Activated CD4-positive, alpha-beta T cell treated with anti-CD3 and anti-CD28 coated beads for 4 hours (primary cell): ENCODE results near the gene ARMH1.
"Not testable (repeated sequence)": the region's sequence is repeated elsewhere in the genome, so short reads cannot be mapped to it uniquely, and the experiment has no call there.

ENCODE experiments used
- DNase-seq, 2 donors: peaks; one replicate each; pipeline ENCODE4 v3.0.0-alpha.2; 2020

The ARMH1 gene

DNA sequence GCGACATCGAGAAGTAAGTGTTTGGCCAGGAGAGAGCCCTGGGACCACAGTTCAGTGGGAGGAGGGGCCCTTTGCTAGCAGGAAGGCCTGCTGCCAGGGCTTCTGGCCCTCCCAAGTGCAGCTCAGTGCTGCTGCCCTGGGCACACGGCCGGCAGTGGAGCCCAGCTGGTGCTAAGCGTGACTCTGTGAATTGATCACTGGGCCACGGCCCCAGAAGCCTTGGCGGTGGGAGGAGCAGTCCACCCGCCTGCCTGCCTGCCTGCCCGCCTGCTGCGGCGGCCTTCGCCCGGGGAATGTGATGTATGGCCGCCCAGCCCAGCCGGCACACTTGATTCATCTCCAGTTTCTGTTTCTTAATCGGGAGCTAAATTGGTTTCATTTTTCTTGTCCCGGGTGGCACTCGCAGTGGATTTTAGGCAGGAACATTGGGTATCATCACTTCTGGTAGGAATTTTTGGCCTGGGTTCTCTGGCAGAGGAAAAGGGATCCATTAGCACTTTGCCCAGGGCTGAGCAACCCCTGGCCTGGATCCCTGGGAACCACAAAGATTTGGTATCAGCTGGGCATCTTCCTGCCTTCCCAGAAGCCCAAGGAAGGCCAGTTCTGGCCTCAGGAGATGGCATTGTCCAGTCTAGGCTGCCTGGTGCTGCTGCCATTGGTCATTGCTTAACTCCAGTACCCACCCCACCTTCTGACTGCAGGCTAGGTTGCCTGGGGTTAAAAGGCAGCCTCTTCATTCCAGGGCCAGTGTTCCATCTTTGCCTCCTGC is 28.9 kb upstream of the ARMH1 start:
- DNase-seq: no peak

DNA sequence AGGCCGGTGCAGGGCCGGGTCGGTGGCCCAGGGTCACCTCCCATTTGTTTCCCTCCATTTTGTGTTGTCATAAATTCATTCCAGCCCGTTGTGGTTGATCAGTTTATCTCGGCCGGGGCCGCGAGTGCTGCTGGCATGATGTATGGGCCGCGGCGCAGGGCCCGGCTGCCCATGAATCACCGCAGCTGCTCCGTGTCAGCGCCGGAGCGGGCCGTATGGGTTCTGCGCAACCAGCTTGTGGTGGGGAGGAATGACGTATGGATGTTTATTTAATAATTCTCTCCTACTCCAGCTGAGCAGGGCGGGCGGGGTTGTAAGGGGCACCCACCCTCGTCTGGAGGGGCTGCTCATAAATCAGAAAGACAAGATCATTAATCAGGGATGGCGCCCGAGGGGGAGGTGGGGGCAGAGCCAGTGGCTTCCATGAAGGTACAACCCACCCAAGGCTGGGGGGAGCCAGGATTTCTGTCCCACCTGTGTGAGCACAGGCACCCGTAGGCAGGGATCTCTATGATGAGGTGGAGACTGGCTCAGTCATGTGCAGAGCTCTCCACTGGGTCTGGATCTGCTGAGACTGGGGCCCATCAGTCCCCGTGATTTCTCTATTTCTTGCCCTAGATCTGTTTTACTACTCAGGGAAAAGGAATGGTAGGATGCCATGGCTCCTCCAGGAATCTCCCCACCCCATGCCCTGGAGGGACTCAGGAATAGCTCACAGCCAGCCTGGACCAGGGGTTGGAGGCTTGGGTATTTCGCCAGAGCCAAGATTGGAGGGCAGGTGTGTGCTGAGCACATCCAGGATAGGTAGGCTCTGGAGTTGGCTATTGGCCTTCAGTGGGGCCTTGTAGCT is 28.0 kb upstream of the ARMH1 start:
- DNase-seq: no peak

DNA sequence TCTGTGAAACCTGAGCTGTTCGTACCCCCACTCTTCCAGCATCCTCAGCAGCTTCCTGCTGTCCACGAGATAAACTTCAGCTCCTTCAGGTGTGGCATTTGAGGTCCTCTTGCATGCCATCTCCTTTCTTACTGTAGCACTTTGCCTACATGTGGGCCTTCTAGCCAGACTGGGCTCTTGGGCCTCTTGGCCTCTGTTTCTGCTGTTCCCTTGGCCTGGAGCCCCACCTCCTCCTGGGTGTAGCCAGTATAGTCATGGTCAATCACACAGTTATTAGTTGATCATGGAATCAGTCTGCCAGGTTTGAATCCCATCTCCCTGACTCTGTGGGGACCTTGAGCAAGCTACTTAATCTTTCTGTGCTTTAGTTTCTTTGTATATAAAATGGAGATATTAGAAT is 26.6 kb upstream of the ARMH1 start:
- DNase-seq: no peak

DNA sequence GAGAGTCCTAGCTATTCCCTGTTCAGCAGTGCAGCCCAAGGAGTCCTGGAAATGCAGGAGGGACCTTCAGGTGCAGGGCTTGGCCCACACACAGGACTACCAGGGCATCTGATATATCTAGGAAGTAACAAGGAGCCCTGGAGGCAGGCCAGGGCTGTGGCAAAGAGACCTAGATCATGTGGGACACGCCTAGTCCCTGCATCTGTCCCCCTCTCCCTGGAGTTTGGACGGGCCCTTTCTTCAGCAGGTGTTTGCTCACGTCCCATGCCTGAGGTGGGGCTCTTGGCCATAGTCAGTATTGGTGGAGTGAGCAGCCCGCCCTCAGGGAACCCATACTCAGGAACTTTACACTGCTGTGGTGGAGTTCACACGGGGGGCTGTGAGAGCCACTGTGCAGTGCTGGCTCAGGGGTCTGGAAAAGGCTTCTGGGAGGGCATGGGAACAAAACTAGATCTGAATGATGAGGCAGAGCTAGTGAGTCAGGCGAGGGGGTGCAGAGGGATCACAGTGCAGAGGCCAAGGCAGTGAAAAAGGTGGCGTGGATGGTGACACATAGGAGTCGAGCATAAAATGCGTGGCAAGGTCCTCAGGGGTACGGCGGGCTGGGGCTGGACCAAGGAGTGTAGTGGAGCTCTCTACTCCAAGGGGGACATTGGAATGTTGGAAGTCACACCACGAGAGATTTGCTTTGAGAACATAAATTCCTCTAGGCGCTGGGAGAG is 25.8 kb upstream of the ARMH1 start:
- no peak for DNase-seq

DNA sequence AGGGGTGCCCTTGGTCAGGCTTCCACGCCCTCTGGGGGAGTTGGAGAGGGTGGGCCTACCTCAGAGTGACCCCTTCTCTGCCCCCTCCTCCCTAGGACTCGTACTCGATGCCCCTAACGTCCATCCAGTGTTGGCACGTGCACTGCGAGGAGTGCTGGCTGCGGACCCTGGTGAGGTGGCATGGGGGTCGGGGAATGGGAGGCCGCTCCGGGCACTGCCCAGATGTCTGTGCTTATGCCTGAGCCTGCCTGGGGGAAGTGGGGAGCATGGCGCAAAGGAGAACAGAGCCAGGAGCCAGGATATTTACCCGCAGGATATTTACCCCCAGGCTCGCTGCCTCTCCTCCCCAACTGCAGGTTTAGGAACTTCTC is 24.7 kb upstream of the ARMH1 start:
- DNase-seq: no peak

DNA sequence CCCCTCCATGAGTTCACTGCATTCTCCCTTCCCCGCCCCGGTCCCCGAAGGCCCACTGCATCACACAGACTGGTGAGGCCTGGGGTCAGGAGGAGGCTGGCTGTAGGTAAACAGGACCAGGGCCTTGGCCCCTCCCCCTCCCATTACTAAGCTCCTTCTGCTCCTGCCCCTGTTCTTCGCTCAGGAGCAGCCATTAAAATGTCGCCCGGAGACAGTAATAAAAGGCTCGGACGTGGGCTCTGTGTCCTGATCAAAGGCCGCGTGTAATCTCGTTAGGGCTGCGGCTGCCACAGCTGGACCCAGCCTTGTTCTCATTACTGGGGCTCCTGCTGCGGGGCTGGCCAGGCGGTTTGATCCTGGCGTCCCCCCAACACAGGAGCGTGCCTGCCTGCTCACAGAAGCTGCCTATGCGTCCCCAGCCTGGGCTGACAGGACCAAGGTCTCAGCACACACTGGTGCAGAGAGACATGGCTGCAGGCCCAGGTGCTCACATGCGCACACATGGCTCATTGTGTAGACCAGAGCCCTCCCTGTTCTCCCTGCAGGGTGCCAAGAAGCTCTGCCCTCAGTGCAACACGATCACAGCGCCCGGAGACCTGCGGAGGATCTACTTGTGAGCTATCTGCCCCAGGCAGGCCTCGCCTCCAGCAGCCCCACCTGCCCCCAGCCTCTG is 24.2 kb upstream of the ARMH1 start:
- no peak for DNase-seq

DNA sequence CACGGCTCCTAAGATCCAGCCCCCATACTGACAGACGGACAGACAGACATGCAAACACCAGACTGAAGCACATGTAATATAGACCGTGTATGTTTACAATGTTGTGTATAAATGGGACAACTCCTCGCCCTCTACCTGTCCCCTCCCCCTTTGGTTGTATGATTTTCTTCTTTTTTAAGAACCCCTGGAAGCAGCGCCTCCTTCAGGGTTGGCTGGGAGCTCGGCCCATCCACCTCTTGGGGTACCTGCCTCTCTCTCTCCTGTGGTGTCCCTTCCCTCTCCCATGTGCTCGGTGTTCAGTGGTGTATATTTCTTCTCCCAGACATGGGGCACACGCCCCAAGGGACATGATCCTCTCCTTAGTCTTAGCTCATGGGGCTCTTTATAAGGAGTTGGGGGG is 23.4 kb upstream of the ARMH1 start:
- no peak for DNase-seq

DNA sequence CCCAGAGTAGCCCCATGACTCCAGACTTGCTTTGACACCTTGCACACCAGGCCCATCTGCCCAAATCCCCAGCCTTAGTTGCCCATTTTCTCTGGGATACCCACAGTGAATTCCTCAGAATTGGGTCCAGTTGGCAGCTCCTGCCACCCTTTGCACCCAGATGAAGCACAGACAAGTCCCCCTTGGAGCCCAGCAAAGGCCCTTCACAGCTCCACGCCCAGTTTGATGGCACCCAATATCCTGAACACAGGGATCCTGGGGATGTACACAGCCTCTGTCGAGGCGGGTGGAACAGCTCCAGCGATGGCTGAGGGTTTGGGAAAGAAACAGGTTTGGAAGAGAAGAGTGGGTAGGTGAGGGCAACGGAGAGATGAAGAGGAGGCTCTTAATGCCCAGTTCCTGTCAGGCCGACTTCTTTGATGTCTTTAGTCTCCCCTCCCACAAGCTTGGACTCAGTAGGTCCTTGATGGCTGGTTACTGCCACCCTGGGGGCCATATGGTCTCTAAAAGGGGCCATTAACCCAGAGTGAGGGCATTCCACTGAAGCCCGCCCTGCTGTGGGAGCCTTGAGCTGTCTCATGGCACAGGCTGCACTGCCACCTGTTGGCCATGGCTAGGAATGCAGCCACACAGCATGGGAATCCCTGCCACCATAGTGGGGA is 21.9 kb upstream of the ARMH1 start:
- DNase-seq: peak; percentile 63 to 78

DNA sequence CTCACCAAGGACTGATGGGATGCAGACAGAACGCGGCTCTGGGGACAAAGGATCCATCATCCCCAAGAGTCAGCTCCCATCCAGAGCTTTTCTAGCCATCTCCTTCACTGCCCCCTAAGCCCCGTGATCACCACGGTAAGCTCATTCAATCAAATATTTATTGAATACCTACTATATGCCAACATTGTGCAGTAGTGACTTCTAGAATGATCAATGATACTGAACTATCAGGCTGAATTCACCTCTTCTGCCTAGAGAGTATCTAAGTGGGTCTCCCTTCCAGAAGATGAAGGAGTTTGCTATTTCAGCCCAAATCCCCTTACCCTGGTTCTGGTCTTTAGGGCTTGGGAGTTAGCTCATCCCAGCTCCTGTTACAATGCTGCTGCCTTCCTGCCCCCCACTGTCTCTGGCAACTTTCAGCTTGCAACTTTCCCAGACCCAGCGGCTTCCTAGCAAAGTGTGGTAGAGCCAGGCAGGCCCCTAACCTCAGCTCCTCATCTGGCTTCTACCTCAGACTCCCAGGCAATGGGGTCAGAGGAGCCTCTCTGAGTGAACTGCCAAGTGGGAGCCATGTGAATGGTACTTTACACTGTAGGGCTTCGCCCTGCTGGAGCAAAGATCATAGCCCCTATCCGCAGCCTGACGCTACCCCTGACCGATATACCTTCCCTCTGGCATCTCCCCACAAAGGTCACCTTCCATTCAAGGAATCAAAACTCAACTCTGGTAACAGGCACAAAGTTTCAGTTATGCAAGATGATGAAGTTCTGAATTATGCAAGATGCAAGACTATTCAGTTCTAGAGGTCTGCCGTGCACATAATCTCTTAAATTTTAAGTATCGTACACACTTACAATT is 21.2 kb upstream of the ARMH1 start:
- no peak for DNase-seq

DNA sequence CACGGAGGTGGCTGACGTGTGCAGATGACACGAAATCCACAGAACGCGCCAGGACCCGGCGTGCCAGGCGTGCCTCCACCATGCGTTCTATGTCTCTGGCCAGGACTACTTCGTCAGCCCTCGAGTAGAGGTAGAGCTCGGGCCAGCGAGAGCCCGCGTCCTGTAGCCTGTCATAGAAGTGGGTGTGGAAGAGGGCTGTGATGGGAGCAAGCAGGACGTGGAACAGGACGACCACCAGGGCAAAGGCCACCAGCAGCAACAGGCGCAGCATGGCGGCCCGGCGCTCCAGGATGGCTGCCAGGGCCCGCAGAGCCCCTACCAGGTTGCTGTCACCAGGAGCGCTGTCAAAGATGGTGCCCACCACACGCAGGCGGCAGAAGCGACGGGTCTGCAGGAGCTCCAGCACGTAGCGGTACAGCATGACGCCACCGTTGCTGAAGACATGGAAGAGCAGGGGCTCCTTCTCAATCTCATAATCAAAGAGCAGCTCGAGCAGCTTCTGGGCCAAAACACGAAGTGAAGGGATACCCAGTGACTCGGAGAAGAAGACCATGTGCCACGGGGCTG is 19.8 kb upstream of the ARMH1 start:
- DNase-seq: no peak

DNA sequence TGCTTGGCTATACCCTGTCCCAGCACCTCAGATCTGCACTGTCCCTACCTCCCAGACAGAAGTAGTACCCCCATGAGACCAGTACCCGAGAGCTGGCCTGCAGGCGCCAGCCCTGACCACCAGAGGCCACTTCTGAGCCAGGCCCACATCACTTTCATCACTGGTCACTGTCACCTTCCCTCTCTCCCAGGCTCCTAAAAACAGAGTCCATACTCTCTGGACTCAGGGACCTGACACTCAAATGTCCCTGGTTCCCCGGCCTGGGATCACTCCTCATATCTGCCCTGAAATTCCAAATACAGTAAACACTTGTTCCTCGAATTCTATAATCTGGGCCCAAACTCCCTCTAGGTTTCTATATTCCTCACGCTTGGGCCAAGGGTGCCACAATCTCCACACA is 18.9 kb upstream of the ARMH1 start:
- no peak for DNase-seq

DNA sequence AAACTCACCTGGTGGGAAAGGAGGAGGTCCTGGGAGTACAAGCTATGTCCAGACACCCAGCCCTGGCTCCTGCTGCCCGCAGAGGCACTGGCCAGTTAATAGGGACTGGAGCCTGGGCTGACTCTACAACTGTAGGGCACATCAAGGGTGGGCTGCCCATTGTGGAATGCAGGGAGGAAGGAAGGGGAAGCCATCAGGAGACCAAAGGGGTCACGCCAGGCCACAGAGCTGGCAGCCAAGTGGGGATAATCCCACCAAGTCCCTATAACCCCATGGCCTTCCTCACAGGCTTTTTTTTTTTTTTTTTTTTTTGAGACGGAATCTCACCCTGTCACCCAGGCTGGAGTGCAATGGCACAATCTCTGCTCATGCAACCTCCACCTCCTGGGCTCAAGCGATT is 14.9 kb upstream of the ARMH1 start:
- DNase-seq: no peak

DNA sequence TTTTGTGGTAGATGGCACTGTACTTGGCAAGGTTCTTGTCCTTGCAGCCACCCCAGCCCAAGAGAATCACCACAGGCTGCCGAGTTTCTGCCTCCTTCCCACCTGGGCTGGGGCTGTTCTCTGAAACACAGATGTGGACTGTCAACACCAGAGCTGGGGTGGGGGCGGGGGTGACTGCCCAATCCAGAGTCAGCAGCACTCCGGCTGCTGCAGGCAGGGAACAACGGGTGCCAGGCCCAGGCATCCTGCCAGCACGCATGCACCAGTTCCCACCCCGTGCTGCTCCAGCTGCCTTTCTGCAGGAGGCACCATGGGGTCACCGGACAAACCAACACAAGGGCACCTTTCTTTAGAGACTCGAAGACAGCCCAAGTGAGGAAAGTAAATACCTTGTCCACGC is 14.3 kb upstream of the ARMH1 start:
- DNase-seq: no peak

DNA sequence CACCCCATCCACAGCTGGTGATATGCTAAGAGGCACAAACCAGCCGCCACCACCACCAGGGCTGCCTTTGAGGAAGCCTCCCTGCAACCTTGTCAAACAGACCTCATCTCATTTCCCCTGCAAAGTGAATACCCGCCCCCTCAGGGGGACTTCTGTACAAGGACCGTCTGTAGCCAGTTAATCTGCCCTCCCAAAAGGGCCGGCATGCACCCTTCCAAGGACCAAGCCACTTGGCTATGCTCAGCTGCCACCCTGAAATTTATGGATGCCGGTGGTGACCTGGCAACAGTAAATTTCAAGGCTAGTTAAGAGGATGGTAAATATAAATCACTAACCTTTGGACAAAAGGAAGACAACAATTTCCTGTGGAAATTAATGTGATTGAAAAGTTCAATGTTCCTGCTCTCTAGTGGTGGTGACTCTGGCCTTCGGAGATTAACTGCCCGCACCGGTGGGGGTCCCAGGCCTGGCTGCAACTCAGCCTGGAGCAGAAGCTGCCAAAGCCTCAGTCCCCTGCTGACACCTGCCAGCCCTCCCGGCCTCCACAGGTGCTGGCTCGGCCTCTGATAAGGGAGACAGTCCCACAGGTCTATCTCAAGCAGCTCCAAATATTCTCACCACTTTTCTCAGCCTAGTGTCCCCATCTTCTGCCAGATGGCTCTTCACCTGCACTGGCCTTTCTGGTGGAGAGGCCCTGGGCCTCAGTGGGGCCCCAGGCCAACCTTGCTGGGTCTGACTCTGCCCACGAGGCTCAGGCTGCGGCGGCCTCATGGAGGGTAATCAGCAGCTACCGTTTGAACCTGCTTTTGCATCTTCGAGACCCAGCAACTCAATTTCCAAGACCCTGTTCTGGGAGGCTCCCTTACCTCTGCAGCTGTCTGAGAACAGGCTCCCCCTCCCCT is 12.5 kb upstream of the ARMH1 start:
- DNase-seq: no peak

DNA sequence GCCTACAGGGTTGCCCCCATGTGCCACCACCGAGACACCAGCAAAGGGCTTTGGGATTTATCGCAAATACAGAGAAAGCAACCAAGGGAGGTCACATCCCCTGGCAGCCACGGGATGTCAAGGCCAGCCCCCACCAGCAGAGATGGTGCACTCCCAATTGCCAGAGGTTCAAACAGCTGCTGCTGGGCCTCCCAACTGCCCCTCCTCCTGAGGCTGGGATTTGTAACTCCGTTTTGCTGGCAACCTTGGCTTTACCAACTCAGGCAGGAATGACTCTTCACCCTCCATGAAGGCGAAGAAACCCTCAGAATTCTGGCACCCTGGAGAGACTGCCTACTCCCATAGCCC is 11.9 kb upstream of the ARMH1 start:
- no peak for DNase-seq

DNA sequence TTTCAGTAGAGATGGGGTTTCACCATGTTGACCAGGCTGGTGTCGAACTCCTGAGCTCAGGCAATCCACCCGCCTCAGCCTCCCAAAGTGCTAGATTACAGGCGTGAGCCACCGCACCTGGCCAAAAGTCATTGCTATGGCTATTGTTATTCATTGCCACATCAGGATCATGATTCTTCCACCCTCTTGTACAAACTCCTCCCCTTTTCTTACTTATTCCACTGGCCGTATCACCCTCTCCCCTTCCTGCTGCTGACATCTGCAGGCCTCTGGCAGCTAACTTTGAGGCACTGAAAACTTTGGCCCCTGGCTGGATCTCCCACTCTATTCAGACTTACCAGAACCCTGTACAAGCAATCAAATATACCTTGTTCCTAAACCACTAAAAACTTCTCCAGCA is 11.1 kb upstream of the ARMH1 start:
- DNase-seq: no peak

DNA sequence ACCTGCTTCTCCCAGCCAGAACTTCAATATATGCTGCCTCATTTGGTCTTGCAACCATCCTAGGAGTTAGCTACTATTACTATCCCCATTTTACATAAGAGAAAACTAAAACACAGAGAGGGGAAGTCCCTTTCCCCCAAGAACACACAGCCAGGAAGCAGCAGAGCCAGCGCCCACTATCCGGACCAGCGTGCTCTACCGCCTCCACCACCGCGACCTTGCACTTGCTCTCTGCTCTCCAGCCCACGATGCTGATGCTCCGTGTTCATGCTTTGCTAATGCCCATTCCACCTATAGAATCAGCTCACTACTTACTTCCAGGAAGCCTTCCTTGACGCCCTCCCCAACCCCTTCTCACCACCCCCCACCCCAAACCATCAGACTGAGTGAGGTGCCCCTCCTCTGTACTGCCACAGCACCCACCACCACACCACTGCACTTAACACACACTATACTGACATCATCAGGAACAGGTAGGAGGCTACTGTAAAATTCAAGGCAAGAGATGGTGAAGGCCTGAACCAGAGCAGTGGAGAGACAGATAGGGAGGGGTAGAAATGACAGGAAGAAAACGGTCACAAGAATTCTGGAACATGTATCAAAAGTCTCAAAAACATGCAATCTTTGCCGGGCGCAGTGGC is 9.7 kb upstream of the ARMH1 start:
- DNase-seq: peak; percentile 30 to 55

DNA sequence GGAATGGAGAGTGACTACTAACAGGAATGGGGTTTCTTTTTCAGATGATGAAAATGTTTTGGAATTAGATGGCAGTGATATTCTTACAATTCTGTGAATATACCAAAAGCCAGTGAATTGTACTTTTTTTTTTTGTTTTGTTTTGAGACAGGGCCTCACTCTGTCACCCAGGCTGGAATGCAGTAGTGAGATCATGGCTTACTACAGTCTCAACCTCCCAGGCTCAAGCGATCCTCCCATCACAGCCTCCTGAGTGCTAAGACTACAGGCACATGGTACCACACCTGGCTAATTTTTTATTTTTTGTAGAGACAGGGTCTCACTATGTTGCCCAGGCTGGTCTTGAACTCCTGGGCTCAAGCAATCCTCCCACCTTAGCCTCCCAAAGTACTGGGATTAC is 7.8 kb upstream of the ARMH1 start:
- DNase-seq: not testable (repeated sequence)

DNA sequence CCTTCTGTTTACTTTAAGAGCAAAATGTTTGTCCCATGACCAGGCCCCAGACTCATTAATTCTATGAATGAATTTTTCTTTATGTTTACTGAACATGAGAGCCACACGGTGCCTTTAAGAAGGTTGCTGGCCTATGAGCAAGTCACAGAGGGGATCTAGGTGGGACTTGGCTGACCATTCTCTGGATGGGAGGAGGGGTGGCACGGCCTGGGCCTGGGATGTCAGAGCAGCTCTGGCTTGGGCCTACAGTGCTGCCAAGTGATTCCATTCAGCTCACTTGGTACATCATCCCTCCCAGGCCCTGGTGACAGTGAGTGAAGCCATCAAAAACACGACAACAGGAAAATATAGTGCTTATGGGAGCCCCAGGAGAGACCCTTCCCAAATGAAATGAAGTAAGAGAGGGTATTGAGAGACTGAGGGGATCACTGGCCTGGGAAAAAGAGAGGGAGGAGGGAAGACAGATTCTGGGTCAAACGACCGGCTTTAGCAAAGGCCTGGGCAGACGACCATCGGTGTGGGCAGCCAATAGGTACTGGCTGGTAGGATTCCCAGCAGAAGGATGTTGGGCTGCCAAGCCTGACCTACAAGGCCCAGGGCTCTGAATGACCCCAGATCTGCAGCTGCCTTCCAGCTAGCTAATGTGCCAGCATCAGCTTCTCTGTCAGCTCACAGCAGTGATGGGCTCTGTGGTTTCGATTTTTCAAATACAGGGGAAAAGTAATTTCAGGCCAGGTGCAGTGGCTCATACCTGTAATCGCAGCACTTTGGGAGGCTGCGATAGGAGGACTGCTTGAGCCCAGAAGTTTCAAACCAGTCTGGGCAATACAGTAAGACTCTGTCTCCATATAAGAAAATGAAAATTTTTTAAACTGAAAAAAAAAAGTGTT is 3.5 kb upstream of the ARMH1 start:
- no peak for DNase-seq
